Measurements from ENCODE around the gene ZBTB20. TPM values are rescaled to one million over a fixed set of nuclear protein-coding genes. Genes with fewer than 3 reads are reported as not detected.
A peak's percentile ranks its signal among the peaks of the same experiment; 100 is the strongest.

Gene ZBTB20
- total and polyA plus RNA-seq, 3 experiments from 2014 or later, result 6.3 to 25.6 (median 6.5) TPM

GRCh38 chr3:114839476-114839875 lies 307.6 kb downstream of the ZBTB20 start:
- ChIA-PET CTCF (no interaction called here), POLR2A (no interaction called here)
- Histone ChIP-seq H3K4me3 (ENCODE audit: low read length) (no peak overlapping the region), H3K27ac (ENCODE audit: low read depth, low read length) (no peak overlapping the region), H3K27me3 (ENCODE audit: insufficient read depth, low read length, poor library complexity, severe bottlenecking) (no peaks in the 10 kb centered on the region), H3K36me3 (ENCODE audit: insufficient read depth, low read length) (no peaks in the 10 kb centered on the region), H3K9me3 (ENCODE audit: low read length) (no peaks in the 10 kb centered on the region), H3K4me1 (ENCODE audit: insufficient read depth, low read length) (no peaks in the 10 kb centered on the region)
- H3K36me3 Mint-ChIP-seq, result peaks cover 7 to 22% (median 9%) of the 10 kb centered on the region in 3 donors
- H3K27ac Mint-ChIP-seq, result no peak overlapping the region
- no peaks in the 10 kb centered on the region for H3K9me3 Mint-ChIP-seq
- no peaks in the 10 kb centered on the region for H3K27me3 Mint-ChIP-seq
- peaks cover 0 to 16% (median 0%) of the 10 kb centered on the region in 3 donors for H3K4me1 Mint-ChIP-seq
- no peak for DNase-seq
- no peak overlapping the region for H3K4me3 Mint-ChIP-seq

DNA sequence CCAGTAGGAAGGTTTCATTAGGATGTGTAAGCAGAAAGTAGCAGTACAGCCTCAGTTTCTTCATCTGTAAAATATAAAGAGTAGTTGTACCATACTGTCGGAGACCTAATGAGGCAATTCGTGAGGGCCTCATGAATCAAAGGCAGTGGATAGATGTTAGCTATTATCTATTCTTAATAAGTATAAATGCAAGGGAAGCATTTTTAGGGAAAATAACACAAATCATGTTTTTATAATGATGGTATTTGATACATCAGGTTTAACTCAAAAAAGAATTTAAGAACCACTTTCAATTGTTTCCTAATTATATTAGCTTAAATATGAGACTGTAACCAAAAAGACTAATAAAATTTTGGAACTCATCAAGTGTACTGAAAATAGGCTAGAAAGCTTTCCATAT lies 309.1 kb downstream of the ZBTB20 start:
- H3K36me3 Mint-ChIP-seq, result peaks cover 6 to 21% (median 9%) of the 10 kb centered on the region in 3 donors
- H3K4me1 Mint-ChIP-seq, result peaks cover 0 to 15% (median 2%) of the 10 kb centered on the region in 3 donors
- no peaks in the 10 kb centered on the region for H3K27me3 ChIP-seq (ENCODE audit: insufficient read depth, low read length, poor library complexity, severe bottlenecking)
- DNase-seq, result no peak
- no peak overlapping the region for H3K4me3 Mint-ChIP-seq
- H3K9me3 ChIP-seq (ENCODE audit: low read length), result no peaks in the 10 kb centered on the region
- no peaks in the 10 kb centered on the region for H3K36me3 ChIP-seq (ENCODE audit: insufficient read depth, low read length)
- H3K9me3 Mint-ChIP-seq, result no peaks in the 10 kb centered on the region
- no peak overlapping the region for H3K27ac Mint-ChIP-seq
- no peaks in the 10 kb centered on the region for H3K27me3 Mint-ChIP-seq
- no peak overlapping the region for H3K27ac ChIP-seq (ENCODE audit: low read depth, low read length)
- POLR2A ChIA-PET, result no interaction called here
- CTCF ChIA-PET, result no interaction called here
- H3K4me3 ChIP-seq (ENCODE audit: low read length), result no peak overlapping the region
- H3K4me1 ChIP-seq (ENCODE audit: insufficient read depth, low read length), result no peaks in the 10 kb centered on the region

GRCh38 chr3:114834175-114834940 lies 312.7 kb downstream of the ZBTB20 start:
- Histone ChIP-seq H3K4me1 (ENCODE audit: insufficient read depth, low read length) (no peaks in the 10 kb centered on the region), H3K36me3 (ENCODE audit: insufficient read depth, low read length) (no peaks in the 10 kb centered on the region), H3K4me3 (ENCODE audit: low read length) (no peak overlapping the region), H3K27ac (ENCODE audit: low read depth, low read length) (no peak overlapping the region), H3K27me3 (ENCODE audit: insufficient read depth, low read length, poor library complexity, severe bottlenecking) (no peaks in the 10 kb centered on the region), H3K9me3 (ENCODE audit: low read length) (no peaks in the 10 kb centered on the region)
- ChIA-PET POLR2A (no interaction called here), CTCF (interaction anchor here (1.5 kb wide), 1 partner anchor 15 kb away, joined by 4 read pairs; no protein-coding TSS in a partner anchor)
- peaks cover 3 to 23% (median 11%) of the 10 kb centered on the region in 3 donors for H3K4me1 Mint-ChIP-seq
- peaks cover 6 to 14% (median 9%) of the 10 kb centered on the region in 3 donors for H3K36me3 Mint-ChIP-seq
- H3K9me3 Mint-ChIP-seq, result no peaks in the 10 kb centered on the region
- DNase-seq, result no peak
- no peak overlapping the region for H3K27ac Mint-ChIP-seq
- no peak overlapping the region for H3K4me3 Mint-ChIP-seq
- H3K27me3 Mint-ChIP-seq, result no peaks in the 10 kb centered on the region

GRCh38 chr3:114831861-114832260 lies 315.2 kb downstream of the ZBTB20 start:
- H3K27ac Mint-ChIP-seq, result no peak overlapping the region
- no peak for DNase-seq
- Histone ChIP-seq H3K27me3 (ENCODE audit: insufficient read depth, low read length, poor library complexity, severe bottlenecking) (no peaks in the 10 kb centered on the region), H3K9me3 (ENCODE audit: low read length) (no peaks in the 10 kb centered on the region), H3K27ac (ENCODE audit: low read depth, low read length) (no peak overlapping the region), H3K36me3 (ENCODE audit: insufficient read depth, low read length) (no peaks in the 10 kb centered on the region), H3K4me3 (ENCODE audit: low read length) (no peak overlapping the region), H3K4me1 (ENCODE audit: insufficient read depth, low read length) (no peaks in the 10 kb centered on the region)
- peaks cover 0 to 1% (median under 1%) of the 10 kb centered on the region in 3 donors for H3K36me3 Mint-ChIP-seq
- H3K4me1 Mint-ChIP-seq, result peaks cover 4 to 22% (median 11%) of the 10 kb centered on the region in 3 donors
- no peak overlapping the region for H3K4me3 Mint-ChIP-seq
- CTCF ChIA-PET, result no interaction called here
- H3K9me3 Mint-ChIP-seq, result no peaks in the 10 kb centered on the region
- no peaks in the 10 kb centered on the region for H3K27me3 Mint-ChIP-seq
- POLR2A ChIA-PET, result no interaction called here

- Histone ChIP-seq H3K36me3 (ENCODE audit: insufficient read depth, low read length) (no peaks in the 10 kb centered on the region), H3K27ac (ENCODE audit: low read depth, low read length) (no peak overlapping the region), H3K4me1 (ENCODE audit: insufficient read depth, low read length) (no peaks in the 10 kb centered on the region), H3K4me3 (ENCODE audit: low read length) (no peak overlapping the region), H3K27me3 (ENCODE audit: insufficient read depth, low read length, poor library complexity, severe bottlenecking) (no peaks in the 10 kb centered on the region), H3K9me3 (ENCODE audit: low read length) (no peaks in the 10 kb centered on the region)
- H3K4me1 Mint-ChIP-seq, result peaks cover 4 to 17% (median 11%) of the 10 kb centered on the region in 3 donors
- POLR2A ChIA-PET, result no interaction called here
- H3K27me3 Mint-ChIP-seq, result no peaks in the 10 kb centered on the region
- CTCF ChIA-PET, result no interaction called here
- no peaks in the 10 kb centered on the region for H3K36me3 Mint-ChIP-seq
- no peak for DNase-seq
- no peaks in the 10 kb centered on the region for H3K9me3 Mint-ChIP-seq
- H3K27ac Mint-ChIP-seq, result no peak overlapping the region
- no peak overlapping the region for H3K4me3 Mint-ChIP-seq
These were observed 316.4 kb downstream of the ZBTB20 start for GRCh38 chr3:114830652-114831051.

- POLR2A ChIA-PET, result no interaction called here
- Histone ChIP-seq H3K4me3 (ENCODE audit: low read length) (no peak overlapping the region), H3K36me3 (ENCODE audit: insufficient read depth, low read length) (no peaks in the 10 kb centered on the region), H3K4me1 (ENCODE audit: insufficient read depth, low read length) (no peaks in the 10 kb centered on the region), H3K9me3 (ENCODE audit: low read length) (no peaks in the 10 kb centered on the region), H3K27me3 (ENCODE audit: insufficient read depth, low read length, poor library complexity, severe bottlenecking) (no peaks in the 10 kb centered on the region), H3K27ac (ENCODE audit: low read depth, low read length) (no peak overlapping the region)
- no peak for DNase-seq
- Mint-ChIP-seq H3K4me3 (no peak overlapping the region), H3K4me1 (peaks cover 4 to 17% (median 11%) of the 10 kb centered on the region in 3 donors), H3K27me3 (no peaks in the 10 kb centered on the region), H3K9me3 (no peaks in the 10 kb centered on the region), H3K36me3 (no peaks in the 10 kb centered on the region), H3K27ac (peak overlapping the region in 1 of 8 donors; percentile 14)
- CTCF ChIA-PET, result no interaction called here
These were observed 317.3 kb downstream of the ZBTB20 start for GRCh38 chr3:114829783-114830182.

DNA sequence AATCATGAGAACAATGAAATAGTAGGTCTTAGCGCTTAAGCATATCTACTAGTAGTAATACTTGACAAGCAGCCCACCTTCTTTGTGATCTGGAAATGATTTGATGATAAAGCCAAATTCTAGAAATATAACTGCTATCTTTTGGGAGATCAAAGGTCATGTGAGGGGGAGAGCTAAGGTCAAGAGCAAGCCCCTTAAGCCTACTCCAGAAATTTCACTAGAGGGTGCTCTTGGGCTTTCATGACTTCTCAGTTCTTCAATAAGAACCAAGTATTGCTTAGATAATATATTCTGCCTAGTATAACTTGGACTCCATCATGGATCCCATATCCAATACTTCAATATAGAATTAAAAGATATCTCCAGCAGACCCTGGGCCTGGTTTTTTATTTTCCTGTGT lies 319.6 kb downstream of the ZBTB20 start:
- DNase-seq, result no peak
- Mint-ChIP-seq H3K27ac (no peak overlapping the region), H3K36me3 (no peaks in the 10 kb centered on the region), H3K4me3 (no peak overlapping the region), H3K27me3 (no peaks in the 10 kb centered on the region), H3K9me3 (no peaks in the 10 kb centered on the region), H3K4me1 (peaks cover 2 to 17% (median 11%) of the 10 kb centered on the region in 3 donors)
- Histone ChIP-seq H3K27me3 (ENCODE audit: insufficient read depth, low read length, poor library complexity, severe bottlenecking) (no peaks in the 10 kb centered on the region), H3K36me3 (ENCODE audit: insufficient read depth, low read length) (no peaks in the 10 kb centered on the region), H3K27ac (ENCODE audit: low read depth, low read length) (no peak overlapping the region), H3K4me3 (ENCODE audit: low read length) (no peak overlapping the region), H3K9me3 (ENCODE audit: low read length) (no peaks in the 10 kb centered on the region), H3K4me1 (ENCODE audit: insufficient read depth, low read length) (no peaks in the 10 kb centered on the region)
- POLR2A ChIA-PET, result no interaction called here
- CTCF ChIA-PET, result no interaction called here

GRCh38 chr3:114824014-114824413 lies 323.1 kb downstream of the ZBTB20 start:
- Mint-ChIP-seq H3K4me3 (no peak overlapping the region), H3K9me3 (no peaks in the 10 kb centered on the region), H3K36me3 (peaks cover 0 to 4% (median 0%) of the 10 kb centered on the region in 3 donors), H3K27ac (no peak overlapping the region), H3K27me3 (no peaks in the 10 kb centered on the region), H3K4me1 (peaks cover 0 to 6% (median 0%) of the 10 kb centered on the region in 3 donors)
- no peak overlapping the region for H3K27ac ChIP-seq (ENCODE audit: low read depth, low read length)
- ChIA-PET POLR2A (no interaction called here), CTCF (no interaction called here)
- H3K9me3 ChIP-seq (ENCODE audit: low read length), result no peaks in the 10 kb centered on the region
- no peaks in the 10 kb centered on the region for H3K27me3 ChIP-seq (ENCODE audit: insufficient read depth, low read length, poor library complexity, severe bottlenecking)
- H3K4me1 ChIP-seq (ENCODE audit: insufficient read depth, low read length), result no peaks in the 10 kb centered on the region
- H3K36me3 ChIP-seq (ENCODE audit: insufficient read depth, low read length), result no peaks in the 10 kb centered on the region
- H3K4me3 ChIP-seq (ENCODE audit: low read length), result no peak overlapping the region
- no peak for DNase-seq
